NT2/D1 (cell line): ENCODE data around the gene UNC5B.
A peak's percentile ranks its signal among the peaks of the same experiment; 100 is the strongest.

Experiments
- DNase-seq: peaks from one replicate; pipeline ENCODE4 v3.0.0-alpha.2; 2011; ENCODE audit warnings: low read depth, low spot score
- H3K27me3 ChIP-seq: 2 replicates; pipeline ENCODE4 v1.6.0; 2011; ENCODE audit warnings: mild to moderate bottlenecking; ENCODE audit not compliant: insufficient read length, insufficient read depth
- H3K36me3 ChIP-seq: 2 replicates; pipeline ENCODE4 v1.6.1; 2011; ENCODE audit warnings: mild to moderate bottlenecking, low read length, mixed read lengths; ENCODE audit not compliant: insufficient read depth, insufficient read length
- H3K4me1 ChIP-seq: 2 replicates; pipeline ENCODE4 v1.5.1; 2011; ENCODE audit not compliant: insufficient read depth, insufficient read length
- H3K4me3 ChIP-seq: 2 replicates; pipeline ENCODE4 v1.5.1; 2011; ENCODE audit warnings: low read depth; ENCODE audit not compliant: insufficient read length
- H3K9ac ChIP-seq: 2 replicates; pipeline ENCODE4 v1.6.0; 2011; ENCODE audit warnings: low read depth; ENCODE audit not compliant: insufficient read length
- H3K9me3 ChIP-seq: 2 replicates; pipeline ENCODE4 v1.5.1; 2011; ENCODE audit warnings: mild to moderate bottlenecking, low read length; ENCODE audit not compliant: insufficient read depth
- SUZ12 ChIP-seq: IDR thresholded peaks from 2 replicates; pipeline ENCODE4 v1.6.1; 2011; ENCODE audit not compliant: insufficient read length, insufficient read depth; ENCODE audit errors: extremely low read depth
- YY1 ChIP-seq: IDR thresholded peaks from 2 replicates; pipeline ENCODE4 v1.6.1; 2011; ENCODE audit not compliant: insufficient read length, insufficient read depth
- ZNF274 ChIP-seq: IDR thresholded peaks from 2 replicates; pipeline ENCODE4 v1.6.1; 2011; ENCODE audit warnings: mild to moderate bottlenecking, low read depth, low read length

Gene UNC5B

GRCh38 chr10:71219918-71220688, 7.7 kb downstream of the UNC5B start:
- Histone ChIP-seq H3K36me3 (peaks cover under 1% of the 10 kb centered on the region), H3K4me3 (no peak overlapping the region), H3K4me1 (peaks cover 29% of the 10 kb centered on the region), H3K9ac (no peak overlapping the region), H3K9me3 (no peaks in the 10 kb centered on the region), H3K27me3 (no peaks in the 10 kb centered on the region)
- no peak for DNase-seq
- no peak for TF ChIP-seq SUZ12
- TF ChIP-seq YY1, result no peak
- no peak for TF ChIP-seq ZNF274

DNA sequence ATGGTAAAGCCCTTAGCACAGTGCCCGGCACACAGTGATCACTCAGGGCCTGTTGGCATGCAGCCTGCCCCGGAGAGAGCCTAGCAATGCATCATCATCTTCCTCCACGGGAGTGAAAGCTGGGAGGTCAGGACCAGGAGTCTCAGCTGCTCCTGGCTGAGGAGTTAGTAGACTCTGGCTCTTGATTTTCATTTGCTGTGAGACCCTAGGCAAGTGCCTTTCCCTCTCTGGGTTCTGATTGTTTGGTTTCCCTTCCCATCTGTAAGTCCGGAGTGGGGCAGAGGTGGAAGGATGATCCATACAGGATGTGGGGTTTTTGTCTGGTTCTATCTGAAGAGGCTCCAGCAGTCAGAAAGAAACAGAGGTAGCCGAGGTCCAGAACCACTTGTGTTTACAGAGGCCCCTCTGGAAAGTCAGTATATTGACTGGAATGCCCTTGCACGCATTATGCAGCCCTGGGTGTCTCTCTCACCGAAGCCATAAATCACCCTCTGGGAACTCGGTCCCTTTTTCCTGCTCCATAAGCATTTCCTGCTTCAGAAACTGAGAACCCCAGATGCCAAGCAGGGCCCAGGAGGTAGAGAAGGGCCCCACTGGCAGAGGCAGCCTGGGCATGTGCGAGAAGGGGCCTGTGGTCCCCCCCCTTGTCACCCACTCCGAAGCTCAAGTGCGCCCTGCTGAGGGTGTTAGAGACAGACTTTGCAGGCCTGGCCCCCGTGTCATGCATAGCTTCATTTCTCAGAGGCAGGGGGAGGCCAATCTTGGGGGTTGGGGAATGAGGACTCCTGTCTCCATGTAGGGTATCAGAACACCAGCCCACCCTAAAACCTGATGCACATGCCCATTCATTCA, 8.5 kb downstream of the UNC5B start:
- no peak for TF ChIP-seq YY1
- no peak for TF ChIP-seq ZNF274
- TF ChIP-seq SUZ12, result no peak
- peaks cover 28% of the 10 kb centered on the region for H3K4me1 ChIP-seq
- no peak overlapping the region for H3K9ac ChIP-seq
- H3K9me3 ChIP-seq, result no peaks in the 10 kb centered on the region
- no peak overlapping the region for H3K4me3 ChIP-seq
- peaks cover 4% of the 10 kb centered on the region for H3K36me3 ChIP-seq
- no peaks in the 10 kb centered on the region for H3K27me3 ChIP-seq
- no peak for DNase-seq

GRCh38 chr10:71221586-71222202, 9.3 kb downstream of the UNC5B start:
- Histone ChIP-seq H3K27me3 (no peaks in the 10 kb centered on the region), H3K4me1 (peaks cover 22% of the 10 kb centered on the region), H3K9me3 (no peaks in the 10 kb centered on the region), H3K36me3 (peaks cover 4% of the 10 kb centered on the region), H3K9ac (peak overlapping the region; percentile 32), H3K4me3 (no peak overlapping the region)
- DNase-seq, result no peak
- no peak for TF ChIP-seq YY1
- TF ChIP-seq SUZ12, result no peak
- TF ChIP-seq ZNF274, result no peak

- H3K9ac ChIP-seq, result no peak overlapping the region
- H3K36me3 ChIP-seq, result peaks cover 4% of the 10 kb centered on the region
- no peak for DNase-seq
- TF ChIP-seq YY1 (no peak), SUZ12 (no peak), ZNF274 (no peak)
- no peaks in the 10 kb centered on the region for H3K27me3 ChIP-seq
- H3K4me1 ChIP-seq, result peaks cover 21% of the 10 kb centered on the region
- H3K9me3 ChIP-seq, result no peaks in the 10 kb centered on the region
- no peak overlapping the region for H3K4me3 ChIP-seq
These were observed 10.4 kb downstream of the UNC5B start for GRCh38 chr10:71222601-71223346.

- H3K9ac ChIP-seq, result no peak overlapping the region
- DNase-seq, result no peak
These were observed 11.1 kb downstream of the UNC5B start for GRCh38 chr10:71223347-71224058.

DNA sequence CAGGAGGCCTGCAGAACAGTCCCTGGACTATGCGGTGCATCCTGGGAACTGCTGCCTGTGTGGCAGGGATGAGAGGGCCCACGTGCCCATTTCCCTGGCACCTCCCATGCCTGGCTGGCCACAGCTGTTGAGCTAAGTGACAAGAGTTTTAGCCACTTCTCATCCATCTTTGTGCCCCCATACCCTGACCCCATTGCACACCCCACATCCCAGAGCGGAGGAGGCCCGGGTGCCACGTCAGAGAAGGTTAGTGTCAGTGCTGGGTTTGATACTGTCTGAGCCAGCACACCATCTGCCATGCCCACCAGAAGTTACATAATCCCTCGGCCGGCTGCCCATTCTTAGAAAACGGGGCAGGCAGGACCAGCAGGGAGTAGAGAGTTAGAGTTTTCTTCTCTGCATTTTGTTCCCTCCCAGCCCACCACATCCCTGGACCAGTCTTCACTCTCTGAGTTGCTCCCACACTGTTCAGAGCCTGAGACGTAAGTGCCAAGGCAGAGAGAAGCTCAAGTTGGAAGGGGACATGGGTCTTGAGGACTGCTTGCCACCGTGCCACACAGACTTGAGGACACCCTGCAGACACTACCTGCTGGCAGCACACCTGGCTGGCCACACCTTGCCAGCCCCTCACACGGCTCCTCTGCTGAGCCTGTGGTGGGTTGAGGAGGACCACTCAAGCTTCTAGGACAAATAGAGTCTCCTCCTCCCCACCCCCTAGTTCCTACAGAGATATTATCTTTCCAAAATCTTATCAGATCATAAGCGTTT, 13.1 kb downstream of the UNC5B start:
- H3K4me3 ChIP-seq, result no peak overlapping the region
- DNase-seq, result no peak
- H3K36me3 ChIP-seq, result peaks cover 4% of the 10 kb centered on the region
- H3K9ac ChIP-seq, result no peak overlapping the region
- no peaks in the 10 kb centered on the region for H3K27me3 ChIP-seq
- no peak for TF ChIP-seq SUZ12
- no peak for TF ChIP-seq ZNF274
- no peak for TF ChIP-seq YY1
- H3K9me3 ChIP-seq, result no peaks in the 10 kb centered on the region
- peaks cover 24% of the 10 kb centered on the region for H3K4me1 ChIP-seq

More at GRCh38 chr10:71223347-71224058, 11.1 kb downstream of the UNC5B start:
- Histone ChIP-seq H3K27me3 (no peaks in the 10 kb centered on the region), H3K4me1 (peaks cover 17% of the 10 kb centered on the region), H3K9me3 (no peaks in the 10 kb centered on the region), H3K4me3 (no peak overlapping the region), H3K36me3 (peaks cover 4% of the 10 kb centered on the region)
- TF ChIP-seq YY1 (no peak), SUZ12 (no peak), ZNF274 (no peak)
